ENCODE data around the gene DHX38. TPM values are rescaled to one million over a fixed set of nuclear protein-coding genes. Genes with fewer than 3 reads are reported as not detected.
A peak's percentile ranks its signal among the peaks of the same experiment; 100 is the strongest.

DHX38 gene
- total and polyA plus RNA-seq, 2 of the 13 experiments (the other 11 are each of a cell fraction or from before 2014, with no cell fraction given) = 54.4 to 85.9 TPM

GRCh38 chr16:72124761-72125634 lies 31.4 kb downstream of the DHX38 start (continued):
- no peak for TF ChIP-seq TRIM24 (CRISPR knock-in tag; IDR thresholded peaks at IDR 0.05)
- TF ChIP-seq ZHX2 (IDR thresholded peaks at IDR 0.05; ENCODE audit: low read depth) = 0 out of 2 replicates have a peak, but pooled peaks have one; percentile 18
- TF ChIP-seq ZHX2 (CRISPR knock-in tag; IDR thresholded peaks at IDR 0.05; ENCODE audit: borderline replicate concordance) = no peak
- peak; percentile 79; the same call in 1 of the 2 replicates for TF ChIP-seq CAMTA2 (CRISPR knock-in tag; IDR thresholded peaks at IDR 0.05; ENCODE audit: borderline replicate concordance)
- TF ChIP-seq WIZ (CRISPR knock-in tag; IDR thresholded peaks at IDR 0.05) = peak; percentile 86
- TF ChIP-seq ARNT2 (CRISPR knock-in tag; IDR thresholded peaks at IDR 0.05; ENCODE audit: low read depth) = 0 out of 2 replicates have a peak, but pooled peaks have one; percentile 32
- no peak for TF ChIP-seq IRF1 (CRISPR knock-in tag; IDR thresholded peaks at IDR 0.05; ENCODE audit: low read depth)
- TF ChIP-seq RELA (CRISPR knock-in tag; IDR thresholded peaks at IDR 0.05) = no peak
- no peak for TF ChIP-seq LBX2 (CRISPR knock-in tag; IDR thresholded peaks at IDR 0.05; ENCODE audit: borderline replicate concordance)
- peak; percentile 92 for TF ChIP-seq ZNF501 (CRISPR knock-in tag; IDR thresholded peaks at IDR 0.05)
- TF ChIP-seq ZNF563 (CRISPR knock-in tag; IDR thresholded peaks at IDR 0.05) = no peak
- TF ChIP-seq MZF1 (CRISPR knock-in tag; IDR thresholded peaks at IDR 0.05; ENCODE audit: borderline replicate concordance) = no peak
- TF ChIP-seq PLRG1 (conservative IDR thresholded peaks at IDR 0.05) = no peak
- TF ChIP-seq HOXA9 (CRISPR knock-in tag; IDR thresholded peaks at IDR 0.05; ENCODE audit: borderline replicate concordance) = no peak
- no peak for TF ChIP-seq ETV6 (CRISPR knock-in tag; conservative IDR thresholded peaks at IDR 0.05)
- no peak for TF ChIP-seq ZNF850 (CRISPR knock-in tag; conservative IDR thresholded peaks at IDR 0.05)
- TF ChIP-seq CHD4 (IDR thresholded peaks at IDR 0.05; ENCODE audit: borderline replicate concordance, low read length) = 0 out of 2 replicates have a peak, but pooled peaks have one; percentile 21
- TF ChIP-seq ZNF687 (CRISPR knock-in tag; IDR thresholded peaks at IDR 0.05) = peak; percentile 49
